Spinal cord (tissue), 10 donors: ENCODE measurements around the gene STAT2. TPM values are rescaled to one million over a fixed set of nuclear protein-coding genes. Genes with fewer than 3 reads are reported as not detected.
"Not testable (repeated sequence)": the region's sequence is repeated elsewhere in the genome, so short reads cannot be mapped to it uniquely, and the experiment has no call there.

Experiments used
- DNase-seq, 6 donors: peaks; one replicate each; pipeline versions ENCODE4 v3.0.0 to v3.0.0-alpha.2; 2013 to 2015; ENCODE audit warnings: low spot score in 6 of 6, low read depth in 4 of 6
- H3K27ac ChIP-seq: one replicate; pipeline ENCODE4 v1.5.1; 2013; ENCODE audit warnings: low read depth, low read length, control low read depth
- H3K27me3 ChIP-seq: one replicate; pipeline ENCODE4 v1.6.1; 2013; ENCODE audit warnings: low read length; ENCODE audit not compliant: control insufficient read depth, insufficient read depth
- H3K36me3 ChIP-seq: one replicate; pipeline ENCODE4 v1.6.1; 2013; ENCODE audit warnings: low read length; ENCODE audit not compliant: control insufficient read depth, insufficient read depth
- H3K4me1 ChIP-seq: one replicate; pipeline ENCODE4 v1.6.1; 2013; ENCODE audit warnings: low read length; ENCODE audit not compliant: control insufficient read depth, insufficient read depth
- H3K4me3 ChIP-seq: one replicate; pipeline ENCODE4 v1.5.1; 2013; ENCODE audit warnings: low read depth, low read length, control low read depth
- H3K9me3 ChIP-seq: one replicate; pipeline ENCODE4 v1.6.1; 2013; ENCODE audit warnings: low read length; ENCODE audit not compliant: control insufficient read depth, insufficient read depth
- WGBS: methylation state at CpG from one replicate; pipeline ENCODE4 v1.1.5; 2013; ENCODE audit warnings: missing lambda C conversion rate; ENCODE audit not compliant: insufficient coverage; 5-methylcytosine and 5-hydroxymethylcytosine counted together
- polyA plus RNA-seq, 2 donors: library from polyadenylated mRNA; unstranded; fragments of 120-200 nt; gene quantifications; one replicate each; pipeline ENCODE4 v1.2.1, GENCODE V29; 2013; ENCODE audit not compliant: insufficient read length in 2 of 2
- total RNA-seq, 2 donors: library from RNA; depleted of rRNA in 1 of 2; stranded (reverse); fragments of 120-200 nt in 1 of 2; fragments of >200 nt in 1 of 2; gene quantifications; one replicate each; pipeline versions ENCODE4 v1.2.3 to v1.2.4, GENCODE V29; 2013 to 2014
- donor health status: healthy.

STAT2 gene
- total and polyA plus RNA-seq, 4 donors = 72.4 to 145 (median 120) TPM

DNA sequence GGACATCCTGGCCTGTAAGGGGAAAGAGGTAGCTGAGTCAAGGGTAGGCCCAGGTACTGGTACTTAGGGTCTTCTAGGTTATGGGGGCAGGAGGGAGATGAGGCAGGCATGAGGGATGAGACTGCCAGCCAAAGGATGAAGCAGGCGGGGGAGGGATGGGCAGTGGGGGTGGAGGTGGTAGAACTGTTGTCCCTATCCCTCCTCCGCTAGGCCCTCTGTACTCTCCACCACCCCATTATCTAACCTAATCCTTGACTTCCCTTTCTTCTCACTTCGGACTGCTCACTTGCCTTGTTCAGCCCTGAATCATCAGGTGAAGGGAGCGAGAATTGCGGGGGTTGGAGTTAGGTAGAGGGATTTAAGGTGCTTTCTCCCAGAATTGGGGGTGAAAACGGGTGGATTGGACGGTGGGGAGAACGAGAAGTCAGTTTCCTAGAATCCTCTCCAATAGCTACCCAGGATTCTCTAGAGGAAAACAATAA, 26.7 kb downstream of the STAT2 start:
- peaks cover 15% of the 10 kb centered on the region for H3K4me1 ChIP-seq
- peaks cover 3% of the 10 kb centered on the region for H3K36me3 ChIP-seq
- H3K9me3 ChIP-seq = no peaks in the 10 kb centered on the region
- DNase-seq = peak in 1 of 6 donors; percentile 1
- peak overlapping the region; percentile 96 for H3K27ac ChIP-seq
- peak overlapping the region; percentile 76 for H3K4me3 ChIP-seq
- no CpG with 5 or more reads among the region's 8 CpGs for WGBS
- H3K27me3 ChIP-seq = no peaks in the 10 kb centered on the region

DNA sequence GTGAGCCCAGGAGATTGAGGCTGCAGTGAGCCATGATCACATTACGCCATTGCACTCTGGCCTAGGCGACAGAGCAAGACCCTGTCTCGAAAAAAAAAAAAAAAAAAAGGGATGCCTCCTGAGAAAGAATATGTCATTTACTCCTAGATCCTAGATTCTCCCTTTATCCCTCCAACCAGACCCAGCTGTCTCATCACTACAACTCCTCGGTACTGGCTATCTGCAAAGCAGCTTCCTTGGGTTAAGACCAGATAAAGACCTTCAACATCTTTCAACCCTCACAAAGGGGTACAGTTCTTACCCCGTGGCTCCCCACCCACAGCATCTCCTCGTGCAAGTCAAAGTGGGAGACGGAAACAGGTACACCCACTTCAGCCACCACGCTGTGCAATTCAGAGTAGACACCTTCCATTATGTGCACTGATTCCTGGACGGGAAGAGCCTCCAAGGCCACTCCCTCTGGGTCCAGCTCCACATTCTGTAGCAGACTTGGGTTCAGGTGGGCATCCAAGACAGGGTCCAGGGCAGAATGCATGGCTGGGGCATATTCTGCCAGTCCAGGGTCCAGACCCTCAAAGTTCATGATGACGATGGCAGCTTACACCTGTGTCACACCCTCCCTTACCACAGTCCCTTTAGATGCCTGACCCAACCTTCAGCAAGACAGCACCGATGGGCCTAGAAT, 27.3 kb downstream of the STAT2 start:
- DNase-seq = no peak
- peaks cover 15% of the 10 kb centered on the region for H3K4me1 ChIP-seq
- H3K4me3 ChIP-seq = peak overlapping the region; percentile 76
- no peaks in the 10 kb centered on the region for H3K9me3 ChIP-seq
- peaks cover 9% of the 10 kb centered on the region for H3K36me3 ChIP-seq
- H3K27me3 ChIP-seq = no peaks in the 10 kb centered on the region
- 95% methylated on average over 10 of the region's 11 CpGs for WGBS
- peak overlapping the region; percentile 96 for H3K27ac ChIP-seq

- no CpG with 5 or more reads among the region's 7 CpGs for WGBS
- H3K4me1 ChIP-seq = peaks cover 15% of the 10 kb centered on the region
These were observed 28.9 kb downstream of the STAT2 start for GRCh38 chr12:56330936-56331490.

DNA sequence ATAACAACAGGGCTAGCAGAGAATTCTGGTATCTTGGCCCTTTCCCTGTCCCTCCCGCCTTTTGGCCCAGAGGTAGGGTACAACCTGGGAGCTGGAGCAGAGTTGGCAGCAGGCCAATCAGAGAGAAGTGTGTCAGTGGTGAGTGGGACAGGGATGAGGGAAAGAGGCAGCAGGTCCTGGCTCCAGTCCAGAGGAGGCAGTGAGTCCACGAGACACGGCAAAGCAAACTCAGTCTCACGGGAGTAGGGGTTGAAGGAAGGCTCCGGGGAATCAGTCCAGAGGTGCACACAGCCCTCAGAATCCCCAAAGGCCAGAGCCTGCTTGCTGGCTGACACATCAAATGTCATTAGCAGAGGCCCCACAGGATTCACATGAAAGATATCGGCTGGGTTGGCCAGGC, 33.4 kb downstream of the STAT2 start:
- no peak for DNase-seq
- H3K9me3 ChIP-seq = no peaks in the 10 kb centered on the region
- no peak overlapping the region for H3K27ac ChIP-seq
- H3K36me3 ChIP-seq = peaks cover 51% of the 10 kb centered on the region
- 89% methylated on average over 5 of the region's 6 CpGs for WGBS
- H3K27me3 ChIP-seq = no peaks in the 10 kb centered on the region
- H3K4me1 ChIP-seq = no peaks in the 10 kb centered on the region
- no peak overlapping the region for H3K4me3 ChIP-seq

More at GRCh38 chr12:56330936-56331490, 28.9 kb downstream of the STAT2 start:
- Histone ChIP-seq H3K4me3 (no peak overlapping the region), H3K27ac (no peak overlapping the region), H3K27me3 (no peaks in the 10 kb centered on the region), H3K9me3 (no peaks in the 10 kb centered on the region), H3K36me3 (peaks cover 23% of the 10 kb centered on the region)
- DNase-seq = no peak

DNA sequence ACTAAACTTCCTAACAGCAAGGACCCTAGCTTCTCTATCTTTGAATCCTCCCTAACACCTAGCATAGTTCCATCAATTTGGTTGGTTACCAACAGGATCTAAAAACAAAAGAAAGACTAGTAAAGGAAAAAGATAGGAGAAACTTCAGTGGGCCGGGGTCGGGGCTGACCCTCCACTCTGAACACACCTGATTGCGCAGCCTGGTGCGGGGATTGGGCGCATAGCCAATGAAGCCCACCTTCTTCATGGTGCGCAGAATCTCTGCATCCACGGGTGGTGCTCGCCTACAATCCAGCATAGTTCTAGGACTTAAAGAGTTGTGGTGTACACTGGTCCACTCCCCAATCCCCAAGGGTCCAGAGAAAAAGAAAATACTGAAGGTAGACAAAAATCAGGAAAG, 33.8 kb downstream of the STAT2 start:
- DNase-seq = no peak
- WGBS = 100% methylated on average over 2 of the region's 8 CpGs
- Histone ChIP-seq H3K27me3 (no peaks in the 10 kb centered on the region), H3K4me1 (no peaks in the 10 kb centered on the region), H3K4me3 (no peak overlapping the region), H3K27ac (no peak overlapping the region), H3K36me3 (peaks cover 52% of the 10 kb centered on the region), H3K9me3 (no peaks in the 10 kb centered on the region)

GRCh38 chr12:56324206-56324605, 35.7 kb downstream of the STAT2 start:
- DNase-seq = no peak
- no peak overlapping the region for H3K4me3 ChIP-seq
- peaks cover 63% of the 10 kb centered on the region for H3K36me3 ChIP-seq
- no peaks in the 10 kb centered on the region for H3K9me3 ChIP-seq
- no peaks in the 10 kb centered on the region for H3K4me1 ChIP-seq
- 100% methylated on average over 2 of the region's 6 CpGs for WGBS
- H3K27ac ChIP-seq = no peak overlapping the region
- no peaks in the 10 kb centered on the region for H3K27me3 ChIP-seq

DNA sequence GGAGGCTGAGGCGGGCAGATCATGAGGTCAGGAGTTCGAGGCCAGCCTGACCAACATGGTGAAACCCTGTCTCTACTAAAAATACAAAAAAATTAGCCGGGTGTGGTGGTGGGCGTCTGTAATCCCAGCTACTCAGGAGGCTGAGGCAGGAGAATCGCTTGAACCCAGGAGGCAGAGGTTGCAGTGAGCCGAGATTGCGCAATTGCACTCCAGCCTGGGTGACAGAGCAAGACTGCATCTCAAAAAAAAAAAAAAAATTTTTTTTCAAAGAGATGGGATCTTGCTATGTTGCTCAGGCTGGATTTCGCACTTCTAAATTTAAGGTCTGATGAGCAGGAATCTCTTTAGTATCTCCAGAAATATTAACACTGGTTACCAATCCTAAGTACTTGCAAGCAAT, 38.3 kb downstream of the STAT2 start:
- 89% methylated on average over 3 of the region's 8 CpGs for WGBS
- DNase-seq, H3K27ac ChIP-seq, H3K4me1 ChIP-seq, H3K9me3 ChIP-seq, H3K27me3 ChIP-seq, H3K4me3 ChIP-seq: not testable (repeated sequence)
- H3K36me3 ChIP-seq = peaks cover 54% of the 10 kb centered on the region

GRCh38 chr12:56321027-56321426, 38.9 kb downstream of the STAT2 start:
- 93% methylated on average over 1 of the region's 2 CpGs for WGBS
- H3K27me3 ChIP-seq = no peaks in the 10 kb centered on the region

GRCh38 chr12:56317675-56318074, 42.2 kb downstream of the STAT2 start:
- Histone ChIP-seq H3K9me3 (no peaks in the 10 kb centered on the region), H3K27me3 (no peaks in the 10 kb centered on the region), H3K4me3 (no peak overlapping the region), H3K27ac (no peak overlapping the region), H3K36me3 (peaks cover 33% of the 10 kb centered on the region), H3K4me1 (peaks cover 16% of the 10 kb centered on the region)
- DNase-seq = no peak
- no CpG with 5 or more reads among the region's 3 CpGs for WGBS

More at GRCh38 chr12:56321027-56321426, 38.9 kb downstream of the STAT2 start:
- Histone ChIP-seq H3K27ac (no peak overlapping the region), H3K4me3 (no peak overlapping the region), H3K4me1 (peaks cover 8% of the 10 kb centered on the region), H3K9me3 (no peaks in the 10 kb centered on the region), H3K36me3 (peaks cover 48% of the 10 kb centered on the region)
- no peak for DNase-seq
